NCI-H2196 treated with DMSO at 0.1 percent for 48 hours (cell line): ENCODE data around the gene FLII.

Experiments
- DNase-seq: peaks from one replicate; lab custom pipeline; 2025; ENCODE audit not compliant: unreplicated experiment; lab: John Stamatoyannopoulos, UW

FLII gene

DNA sequence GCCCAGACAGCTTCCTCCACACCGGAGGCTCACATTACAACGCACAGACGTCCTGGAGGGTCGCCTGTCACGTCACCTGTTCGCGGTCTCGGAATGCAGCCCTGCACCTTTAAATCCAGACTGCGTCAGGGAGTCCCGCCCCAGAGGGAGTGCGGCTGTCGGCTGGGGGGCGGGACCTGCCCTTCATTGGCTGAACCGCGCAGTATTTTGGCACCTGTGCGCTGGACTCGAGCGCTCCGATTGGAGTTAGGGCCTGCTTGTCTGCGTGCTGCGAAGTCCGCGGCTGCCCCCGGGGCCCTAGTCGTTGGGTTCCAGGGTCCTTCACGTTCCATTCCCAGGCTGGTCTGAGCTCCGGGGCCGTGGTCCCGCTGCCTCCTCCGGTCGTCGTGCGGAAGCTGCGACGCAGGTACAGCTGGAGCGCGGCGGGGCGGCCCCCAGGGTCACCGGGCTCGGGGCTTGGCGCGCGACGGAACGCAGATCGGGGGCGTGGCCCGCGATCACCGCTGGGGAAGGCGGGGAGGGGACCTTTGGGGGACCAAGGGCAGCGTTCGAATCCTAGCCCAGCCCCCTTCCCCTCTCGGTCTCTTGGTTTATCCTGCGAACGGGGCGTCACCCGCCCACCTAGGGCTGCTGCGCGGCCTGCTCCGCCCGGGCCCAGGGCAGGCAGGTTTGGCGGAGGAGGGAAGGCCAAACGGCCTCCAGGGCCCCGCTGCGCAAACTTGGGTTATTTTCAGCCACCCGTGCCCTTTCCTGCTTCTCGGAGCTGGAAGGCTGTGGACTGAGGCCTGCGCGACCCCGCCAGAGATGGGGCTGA, 2.0 kb upstream of the FLII start, which contains the start of gene MIEF2:
TSS of gene MIEF2 (plus strand) at position 331 of the 814 bp plus-strand sequence. CDS start 2,059 bp downstream, outside the sequence.
- peak; percentile 67 for DNase-seq

DNA sequence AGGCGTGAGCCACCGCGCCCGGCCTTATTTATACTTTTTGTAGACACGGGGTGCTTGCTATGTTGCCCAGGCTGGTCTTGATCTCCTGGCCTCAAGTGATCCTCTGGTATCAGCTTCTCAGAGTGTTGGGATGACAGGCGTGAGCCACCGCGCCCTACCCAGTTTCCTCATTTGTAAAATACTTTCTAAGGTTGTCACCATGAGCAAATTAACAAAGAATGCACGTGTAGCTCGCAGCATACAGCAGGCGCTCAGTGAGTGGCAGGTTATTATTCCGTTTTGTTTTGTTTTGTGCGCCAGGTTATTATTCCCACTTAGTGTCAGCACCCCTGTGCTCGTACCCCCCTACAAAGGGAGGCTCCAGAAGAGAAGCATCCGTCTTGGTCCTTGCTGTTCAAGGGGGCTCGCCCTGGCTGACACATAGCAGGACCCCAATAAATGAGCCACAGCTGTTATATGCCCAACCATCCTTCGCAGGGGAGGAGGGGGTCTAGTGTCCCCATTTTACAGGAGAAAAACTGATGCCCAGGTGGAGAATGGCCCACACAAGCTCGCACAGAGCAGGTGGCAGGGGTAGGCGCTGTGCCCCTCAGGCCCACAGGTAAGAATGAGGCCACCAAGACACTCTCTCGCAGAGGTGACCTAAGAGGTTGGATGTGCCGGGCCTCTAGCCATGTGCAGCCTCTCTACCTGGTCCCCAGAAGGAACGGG, 1.2 kb upstream of the FLII start:
- no peak for DNase-seq

DNA sequence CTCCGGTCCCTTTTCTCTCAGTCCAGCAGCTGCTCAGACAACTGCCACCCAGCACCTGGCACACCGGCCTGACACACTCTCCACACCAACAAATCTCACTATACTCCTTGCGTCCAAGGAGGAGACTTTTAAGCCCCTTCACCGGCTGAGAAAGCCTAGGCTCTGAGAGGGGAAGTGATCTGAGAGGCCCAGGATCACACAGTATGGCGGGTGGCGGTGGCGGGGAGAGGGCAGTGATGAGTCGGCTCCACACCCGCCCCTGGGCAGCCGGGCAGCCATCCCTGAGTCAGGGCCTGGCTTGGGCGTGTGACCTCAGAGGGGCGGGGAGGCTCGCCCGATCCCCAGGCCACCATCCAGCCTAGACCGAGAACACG, 569 bp downstream of the FLII start:
- no peak for DNase-seq

DNA sequence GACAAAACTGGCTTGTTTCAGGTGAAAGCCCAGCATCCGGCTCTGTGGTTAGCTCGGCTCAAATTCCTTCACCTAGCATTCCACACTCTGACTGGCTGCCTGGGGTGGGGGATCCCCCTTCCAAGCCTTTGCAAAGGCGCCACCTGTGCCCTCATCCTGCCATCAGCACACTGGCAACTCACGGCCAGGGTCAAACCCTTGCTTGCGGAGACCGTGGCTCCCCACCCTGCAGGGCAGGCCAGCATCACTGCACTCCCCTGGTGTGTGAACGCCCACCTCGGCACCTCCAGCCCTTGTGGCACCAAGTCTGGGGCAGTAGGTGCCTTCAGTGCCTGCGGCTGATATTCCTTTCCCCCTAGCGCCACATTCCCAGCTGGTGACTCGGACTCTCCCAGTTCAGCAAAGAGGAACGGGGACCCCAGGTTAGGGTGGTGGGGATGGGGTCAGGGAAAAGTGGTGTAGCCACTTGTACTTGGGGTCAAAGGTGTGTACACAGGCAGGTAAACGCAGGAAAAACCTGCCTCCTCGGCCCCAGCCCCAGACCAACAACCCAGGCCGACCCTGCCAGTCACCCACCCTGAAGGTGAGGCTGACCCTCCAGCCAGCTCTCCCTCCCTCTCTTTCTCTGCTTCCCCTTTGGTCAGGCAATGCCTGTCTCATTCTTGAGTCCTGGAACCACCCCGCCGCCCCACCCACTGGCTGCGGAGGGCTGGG, 1.1 kb downstream of the FLII start:
- no peak for DNase-seq

DNA sequence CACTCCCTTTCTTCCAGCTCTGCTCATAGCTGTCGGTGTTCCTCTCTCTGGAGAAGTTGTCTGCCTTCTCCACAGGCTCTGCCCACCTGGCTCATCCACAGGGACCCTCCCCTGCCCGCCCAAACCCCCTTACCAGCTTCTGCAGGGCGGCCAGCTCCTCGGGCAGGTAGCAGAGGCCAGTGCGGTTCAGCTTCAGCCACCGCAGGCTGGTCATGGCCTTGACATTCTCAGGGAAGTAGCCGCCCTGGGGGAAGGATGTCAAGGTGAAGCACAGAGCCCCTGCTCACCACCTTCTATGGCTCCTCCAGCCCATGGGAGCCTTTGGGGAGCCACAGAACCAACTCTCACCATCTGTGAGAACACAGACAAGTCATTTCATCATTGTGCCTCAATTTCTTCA, 1.8 kb downstream of the FLII start:
- no peak for DNase-seq

DNA sequence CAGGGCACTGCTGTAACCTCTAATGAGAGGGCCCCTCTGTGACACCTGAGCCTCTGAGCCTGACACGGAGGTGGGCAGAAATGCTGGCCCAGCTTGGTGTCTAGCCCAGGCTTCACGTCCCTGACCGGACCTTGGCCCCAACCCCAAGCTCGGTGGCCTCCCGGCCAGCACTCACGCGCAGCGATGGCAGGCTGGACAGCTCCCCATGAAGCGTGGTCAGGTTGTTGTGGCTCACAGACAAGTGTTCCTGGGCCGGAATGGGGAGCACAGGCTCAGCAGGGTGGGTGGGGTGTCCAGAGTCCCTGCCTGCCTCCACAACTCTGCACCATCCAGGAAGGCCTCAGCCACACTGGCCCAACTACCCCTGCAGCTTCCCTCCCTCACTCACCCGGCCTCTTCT, 2.2 kb downstream of the FLII start:
- no peak for DNase-seq

DNA sequence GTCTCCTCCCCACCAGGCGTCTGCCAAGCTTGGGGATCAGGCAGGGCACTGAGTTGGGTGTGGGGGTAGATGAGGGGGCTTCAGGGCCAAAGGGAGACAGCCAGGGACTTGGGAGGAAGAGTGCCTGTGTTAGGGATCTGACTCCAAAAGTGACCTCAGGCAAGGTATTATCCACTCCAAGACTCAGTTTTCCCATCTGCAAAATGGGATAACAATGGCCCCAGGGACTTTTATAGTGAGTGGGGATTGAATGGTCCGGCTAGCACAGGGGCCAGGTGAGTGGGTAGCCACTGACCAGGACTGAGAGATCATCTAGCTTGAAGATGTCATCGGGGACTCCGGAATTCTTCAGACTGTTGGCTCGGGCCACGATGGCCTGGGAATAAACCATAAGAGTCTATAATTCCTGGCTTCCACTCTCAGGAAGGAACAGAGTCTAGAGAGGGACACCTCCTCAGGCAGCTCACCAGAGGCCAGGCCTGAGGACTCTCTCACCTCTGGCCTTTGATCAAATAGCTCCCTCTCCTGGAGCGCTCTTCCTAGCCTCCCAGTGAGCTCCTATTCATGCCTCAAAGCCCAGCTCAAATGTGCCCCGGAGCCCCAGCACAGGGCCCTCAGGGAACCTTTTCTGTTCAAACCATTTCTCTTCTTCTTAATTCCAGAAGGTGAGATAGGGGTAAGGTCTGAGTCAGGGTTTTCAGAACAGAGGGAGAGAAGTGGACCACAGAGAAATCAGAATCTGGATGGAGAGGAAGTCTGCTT, 3.5 kb downstream of the FLII start:
- no peak for DNase-seq

DNA sequence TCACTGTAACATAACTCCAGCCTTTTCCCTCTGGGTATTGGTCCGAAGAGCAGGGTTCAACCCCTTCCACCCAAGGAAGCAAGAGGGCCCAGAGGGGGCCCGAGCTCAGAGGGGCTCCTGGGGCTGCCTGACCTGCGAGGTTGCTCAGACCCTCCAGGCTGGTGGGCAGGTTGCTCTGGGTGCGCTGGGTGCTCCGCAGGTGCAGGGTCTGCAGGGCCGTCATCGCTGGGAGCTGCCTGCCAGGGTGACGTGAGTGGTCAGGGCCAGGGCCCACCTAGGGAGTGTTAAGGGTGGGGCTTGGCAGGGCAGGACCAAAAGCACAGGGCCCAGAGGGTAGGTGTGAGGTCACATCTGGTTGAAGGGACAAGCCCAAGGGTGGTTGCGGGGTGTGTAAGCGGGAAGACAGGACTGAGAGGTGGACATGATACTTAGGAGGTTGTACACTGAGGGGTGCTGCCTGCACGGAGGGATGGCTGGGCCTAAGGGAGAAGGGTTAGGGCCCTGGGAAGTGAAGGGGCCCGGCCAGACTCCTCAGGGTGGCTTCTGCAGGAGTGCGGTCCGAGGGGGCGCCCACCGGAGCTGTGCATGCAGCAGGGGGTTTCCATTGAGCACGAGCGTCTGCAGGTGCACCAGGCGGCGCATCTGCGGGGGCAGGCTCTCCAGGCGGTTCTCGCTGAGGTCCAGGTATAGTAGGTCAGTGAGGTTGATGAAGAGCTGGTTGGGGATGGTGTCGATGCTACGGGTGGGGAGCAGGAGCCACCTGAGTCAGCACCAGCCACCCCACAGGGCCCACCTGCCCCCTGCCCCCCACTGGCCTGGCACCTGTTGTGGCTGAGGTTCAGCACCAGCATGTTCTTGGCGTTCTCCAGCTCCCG, 4.4 kb downstream of the FLII start:
- no peak for DNase-seq

DNA sequence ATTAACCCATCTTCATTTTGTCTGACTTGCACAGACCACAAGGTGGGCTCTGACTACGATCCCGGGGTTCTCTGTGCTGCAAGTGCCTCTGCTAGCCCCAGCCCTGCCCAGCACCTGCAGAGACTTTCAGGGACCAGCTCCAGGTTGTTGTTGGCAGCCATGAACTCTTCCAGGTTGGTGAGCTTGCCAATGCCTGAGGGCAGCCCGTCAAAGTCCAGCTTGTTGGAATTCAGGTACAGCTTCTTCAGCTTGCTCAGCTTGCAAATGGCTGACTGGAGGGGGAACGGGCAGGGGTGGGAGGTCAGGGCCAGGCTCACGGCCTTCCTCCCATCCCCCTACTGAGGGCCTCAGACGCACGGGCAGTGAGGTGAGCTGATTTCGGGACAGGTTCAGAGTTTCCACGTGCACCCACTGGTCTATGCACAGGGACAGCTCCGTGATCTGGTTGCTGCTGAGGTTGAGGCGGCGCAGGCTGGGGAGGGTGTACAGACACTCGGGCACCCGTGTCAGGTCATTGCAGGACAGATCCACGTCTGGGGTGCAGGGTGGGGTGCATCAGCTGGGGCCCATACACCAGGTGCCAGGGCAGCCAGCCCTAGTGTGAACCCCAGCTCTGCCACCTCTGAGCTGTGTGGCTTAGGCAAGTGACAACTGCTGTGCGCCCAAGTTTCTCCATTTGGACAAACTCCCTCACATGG, 5.2 kb downstream of the FLII start:
- no peak for DNase-seq

DNA sequence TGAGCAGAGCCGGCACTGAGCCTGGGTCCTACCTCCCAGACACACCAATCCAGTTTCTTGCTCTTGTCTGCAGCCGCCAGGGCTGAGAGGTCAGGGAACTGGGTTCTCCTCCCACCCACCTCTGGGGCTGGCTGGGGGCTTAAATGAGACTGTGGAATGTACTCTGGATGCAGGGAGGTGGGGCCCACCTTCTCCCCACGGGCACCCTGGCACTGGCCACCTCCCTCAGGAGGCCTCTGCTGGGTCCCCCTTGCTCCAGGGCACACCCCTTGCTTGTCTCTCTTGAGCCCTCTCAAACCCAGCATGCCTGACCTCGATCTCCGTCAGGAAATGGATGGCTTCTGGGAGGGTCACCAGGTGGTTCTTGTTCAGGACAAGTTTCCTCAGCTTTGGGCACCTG, 6.4 kb downstream of the FLII start:
- no peak for DNase-seq

DNA sequence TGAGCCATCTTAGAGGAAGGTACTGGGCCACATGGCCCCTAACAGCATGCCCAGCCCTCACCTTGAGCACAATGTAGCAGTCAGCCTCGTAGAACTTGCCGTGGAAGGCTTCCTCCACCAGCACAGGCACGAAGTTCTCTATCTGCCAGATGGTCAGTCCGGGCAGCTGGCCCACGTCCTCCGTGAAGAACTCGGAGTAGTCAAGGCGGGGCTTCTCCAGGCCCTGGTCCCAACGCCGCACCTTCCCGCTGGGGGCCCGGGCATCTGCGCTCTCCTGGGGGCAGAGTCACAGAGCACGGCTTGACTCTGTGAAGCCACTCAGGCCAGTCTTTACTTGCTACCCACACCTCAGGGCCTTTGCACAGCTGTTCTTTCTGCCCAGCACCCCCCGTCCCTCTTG, 7.3 kb downstream of the FLII start:
- no peak for DNase-seq

DNA sequence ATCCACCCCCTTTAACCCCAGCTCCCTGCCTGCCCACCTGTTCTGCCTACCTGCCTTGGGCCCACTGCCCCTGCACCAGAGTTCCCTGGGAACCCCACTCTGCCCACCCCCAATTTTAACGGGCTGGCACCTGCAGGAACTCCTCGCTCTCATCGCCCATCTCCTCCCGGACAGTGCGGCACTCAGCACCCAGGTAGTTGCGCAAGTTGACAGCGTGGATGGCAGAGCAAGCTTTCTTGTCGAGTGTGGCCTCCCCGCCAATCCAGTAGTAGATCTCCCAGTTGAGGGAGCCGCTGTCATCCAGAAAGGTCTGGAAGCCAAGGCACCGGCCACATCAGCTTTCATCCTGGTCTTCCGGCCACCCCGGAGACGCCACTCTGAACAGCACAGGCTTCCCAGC, 7.8 kb downstream of the FLII start:
- no peak for DNase-seq

DNA sequence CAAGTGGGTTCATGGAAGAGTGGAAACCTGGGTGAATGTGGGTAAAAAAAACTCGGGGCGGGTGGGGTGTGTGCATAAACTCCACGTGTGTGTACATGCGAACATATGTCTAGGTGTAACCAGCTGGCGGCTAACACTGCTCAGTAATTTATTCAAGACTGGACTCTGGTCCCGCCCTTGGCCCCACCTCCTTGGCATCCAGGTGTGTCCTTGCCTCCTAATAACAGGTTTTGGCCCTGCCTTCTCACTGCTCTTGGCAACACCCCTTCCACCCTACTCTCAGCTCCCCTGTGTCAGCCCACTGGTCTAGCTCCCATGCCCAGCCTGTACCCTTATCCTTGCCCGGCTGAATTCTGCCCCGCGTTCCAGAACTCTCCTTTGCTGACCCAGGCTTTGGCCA, 8.3 kb downstream of the FLII start:
- peak; percentile 22 for DNase-seq

DNA sequence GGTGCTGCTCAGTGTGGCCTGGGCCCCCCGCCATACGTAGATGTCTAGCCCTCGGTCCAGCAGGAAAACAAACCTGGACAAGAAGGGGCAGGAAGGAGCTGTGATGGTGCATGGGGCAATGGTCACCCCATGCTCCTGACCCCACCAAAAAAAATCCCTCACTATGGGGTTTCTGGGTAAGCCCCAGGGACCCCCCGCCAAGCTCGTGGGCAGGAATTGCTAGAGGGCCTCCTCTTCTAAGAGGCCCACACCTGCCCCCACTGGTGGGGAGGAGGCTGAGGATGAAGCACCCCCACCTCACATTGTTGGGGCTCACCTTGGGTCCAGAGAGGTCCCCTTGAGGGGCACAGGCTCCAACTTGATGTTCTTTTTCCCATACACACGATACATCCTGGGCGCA, 9.7 kb downstream of the FLII start:
- DNase-seq = no peak

DNA sequence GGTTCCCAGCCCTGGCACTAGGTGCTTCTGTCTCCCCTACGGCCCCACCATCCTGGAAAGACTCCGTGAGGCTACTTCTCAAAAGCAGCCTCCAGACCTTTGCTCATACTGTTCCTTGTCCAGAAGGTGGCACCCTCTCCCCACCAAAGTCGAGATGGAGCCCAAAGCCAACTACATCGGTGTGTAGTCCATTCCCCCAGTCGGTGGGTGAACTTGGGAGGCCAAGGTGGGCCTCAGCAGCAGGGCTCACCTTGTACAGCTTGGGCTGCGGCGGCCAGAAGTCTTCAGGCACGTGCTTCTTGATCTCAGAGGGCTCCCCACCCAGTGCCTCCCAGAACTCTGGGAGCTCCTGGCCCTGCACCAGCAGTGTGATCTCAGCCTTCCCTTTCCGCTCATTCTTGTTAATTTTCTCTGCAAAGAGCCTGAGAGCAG, 10.2 kb downstream of the FLII start:
- peak; percentile 29 for DNase-seq

DNA sequence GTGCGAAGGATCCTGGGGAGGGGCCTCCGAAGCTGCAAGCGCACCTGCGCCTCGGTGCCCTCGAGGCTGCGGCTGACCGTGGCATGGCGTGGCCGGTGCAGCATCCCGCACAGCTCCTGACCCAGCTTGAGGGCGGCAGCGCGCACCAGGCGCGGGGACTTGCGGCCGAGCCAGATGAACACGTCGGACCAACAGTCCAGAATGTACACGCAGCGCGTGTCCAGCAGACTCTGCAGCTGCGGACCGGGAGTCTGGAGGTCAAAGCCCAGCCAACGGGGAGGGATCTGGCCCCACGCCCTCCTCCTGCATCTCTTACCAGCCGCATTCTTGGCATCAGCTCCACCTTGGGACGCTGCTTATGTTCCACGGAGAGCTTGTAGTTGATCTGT, 10.9 kb downstream of the FLII start:
- DNase-seq = no peak

DNA sequence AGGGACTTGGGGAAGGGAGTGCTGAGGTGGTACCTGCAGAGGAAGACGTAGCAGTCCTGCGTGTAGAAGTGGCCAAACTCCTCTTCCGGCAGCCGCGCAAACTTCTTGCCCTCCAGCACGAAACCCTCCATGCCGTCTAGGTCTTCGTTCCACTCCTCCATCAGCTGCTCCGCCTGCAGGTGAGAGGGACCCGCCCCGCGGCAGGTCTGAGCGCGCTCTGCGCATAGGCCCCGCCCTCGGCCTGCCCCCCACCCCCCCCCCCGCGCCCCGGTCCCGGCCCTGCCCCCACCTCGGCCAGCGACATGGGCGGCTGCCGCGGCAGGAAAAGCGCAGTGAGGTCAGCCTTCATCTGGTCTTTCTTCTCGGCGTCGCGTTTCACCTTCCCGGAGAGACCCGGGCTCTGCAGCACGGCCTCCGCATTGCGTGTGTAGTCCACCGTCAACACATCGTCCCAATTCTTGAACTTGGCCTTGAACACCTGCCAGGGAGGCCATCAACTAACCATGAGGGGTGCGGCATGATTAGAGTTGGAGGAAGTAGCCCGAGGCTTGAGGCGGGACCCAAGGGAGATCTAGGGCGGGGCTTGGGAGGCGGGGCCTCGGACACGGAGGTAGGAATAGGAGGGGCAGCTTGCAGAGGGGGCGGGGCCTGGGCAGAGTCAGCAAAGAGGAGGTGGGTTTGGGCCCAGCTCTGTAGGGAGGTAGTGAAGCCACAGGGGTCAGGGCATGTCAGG, 11.5 kb downstream of the FLII start:
- peak; percentile 68 for DNase-seq

DNA sequence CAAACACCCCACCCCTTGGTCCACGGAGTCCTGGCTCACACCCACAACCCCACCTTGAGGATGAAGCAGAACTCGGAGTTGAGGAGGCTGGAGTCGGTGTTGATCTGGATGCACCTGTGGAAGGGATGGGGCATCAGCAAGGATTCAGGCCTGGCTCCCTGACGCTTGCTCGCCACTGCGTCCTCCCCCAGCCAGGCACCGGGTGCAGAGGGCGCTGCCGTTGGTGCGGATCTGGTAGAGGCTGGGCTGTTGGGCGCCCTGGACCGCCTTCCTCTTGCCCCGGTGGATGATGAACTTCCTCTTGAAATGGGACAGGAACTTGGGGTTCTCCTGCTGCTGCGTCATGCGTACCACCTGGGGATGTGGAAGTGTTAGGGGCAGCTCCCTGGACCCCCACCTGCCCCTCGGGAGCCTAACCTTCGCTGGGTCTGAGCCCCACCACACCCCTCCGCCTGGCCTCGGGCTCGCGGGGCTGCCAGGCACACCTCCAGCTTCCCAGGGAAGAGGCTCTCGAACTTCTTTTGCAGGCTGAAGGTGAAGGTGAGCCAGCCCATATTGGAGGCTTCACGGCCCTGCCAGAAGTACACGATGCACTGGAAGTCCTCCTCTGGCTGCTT, 12.3 kb downstream of the FLII start:
- DNase-seq = no peak
